Activated naive CD4-positive, alpha-beta T cell treated with anti-CD3 and anti-CD28 coated beads, Interleukin-2, amount 50 U/mL, for 24 hours (primary cell): Measurements from ENCODE around the gene OR9I1.

Experiments used
- H3K27ac Mint-ChIP-seq: one replicate; pipeline ENCODE4 v1.8.0; 2021; ENCODE audit warnings: mild to moderate bottlenecking, mixed read lengths
- H3K27me3 Mint-ChIP-seq: one replicate; pipeline ENCODE4 v1.8.0; 2021; ENCODE audit warnings: mixed read lengths
- H3K36me3 Mint-ChIP-seq: one replicate; pipeline ENCODE4 v1.8.0; 2021; ENCODE audit warnings: mixed read lengths
- H3K4me1 Mint-ChIP-seq: one replicate; pipeline ENCODE4 v1.8.0; 2021; ENCODE audit warnings: mixed read lengths
- H3K4me3 Mint-ChIP-seq: one replicate; pipeline ENCODE4 v1.8.0; 2021; ENCODE audit warnings: mild to moderate bottlenecking, mixed read lengths
- H3K9me3 Mint-ChIP-seq: one replicate; pipeline ENCODE4 v1.8.0; 2021; ENCODE audit warnings: mixed read lengths

The OR9I1 gene, protein sequence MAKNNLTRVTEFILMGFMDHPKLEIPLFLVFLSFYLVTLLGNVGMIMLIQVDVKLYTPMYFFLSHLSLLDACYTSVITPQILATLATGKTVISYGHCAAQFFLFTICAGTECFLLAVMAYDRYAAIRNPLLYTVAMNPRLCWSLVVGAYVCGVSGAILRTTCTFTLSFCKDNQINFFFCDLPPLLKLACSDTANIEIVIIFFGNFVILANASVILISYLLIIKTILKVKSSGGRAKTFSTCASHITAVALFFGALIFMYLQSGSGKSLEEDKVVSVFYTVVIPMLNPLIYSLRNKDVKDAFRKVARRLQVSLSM

GRCh38 chr11:58125469-58125868 is at the start of gene OR9I1:
OR9I1 (minus strand) TSS chr11:58125530; CDS start chr11:58119444, 6,086 bp downstream.
- Mint-ChIP-seq H3K36me3 (no peaks in the 10 kb centered on the region), H3K4me3 (no peak within 1 kb of the TSS), H3K27me3 (peaks cover 11% of the 10 kb centered on the region), H3K4me1 (no peaks in the 10 kb centered on the region), H3K9me3 (no peaks in the 10 kb centered on the region), H3K27ac (no peak within 1 kb of the TSS)

GRCh38 chr11:58165504-58166106 is 40.3 kb upstream of the OR9I1 start:
- Mint-ChIP-seq H3K9me3 (peaks cover 6% of the 10 kb centered on the region), H3K27me3 (peaks cover 3% of the 10 kb centered on the region), H3K4me1 (no peaks in the 10 kb centered on the region), H3K36me3 (no peaks in the 10 kb centered on the region), H3K27ac (no peak overlapping the region), H3K4me3 (no peak overlapping the region)

DNA sequence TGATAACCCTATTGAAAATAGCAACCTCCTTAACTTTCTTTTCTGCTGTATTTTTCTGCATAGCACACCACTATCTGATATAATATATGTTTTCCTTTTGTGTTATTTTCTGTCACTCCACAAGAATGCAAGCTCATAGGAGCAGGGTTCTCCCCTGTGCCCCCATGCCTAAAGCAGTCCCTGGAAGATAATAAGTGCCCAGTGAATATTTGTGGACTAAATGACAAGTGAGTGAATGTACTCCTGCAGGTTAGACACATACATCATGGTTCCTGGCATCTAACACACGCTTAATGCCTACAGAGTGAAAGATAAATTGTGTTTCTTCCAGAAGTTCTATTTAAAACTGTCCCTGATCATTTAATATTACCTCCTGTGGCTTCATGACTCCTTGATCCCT is 39.7 kb upstream of the OR9I1 start:
- no peak overlapping the region for H3K27ac Mint-ChIP-seq
- H3K9me3 Mint-ChIP-seq, result no peaks in the 10 kb centered on the region
- H3K36me3 Mint-ChIP-seq, result no peaks in the 10 kb centered on the region

DNA sequence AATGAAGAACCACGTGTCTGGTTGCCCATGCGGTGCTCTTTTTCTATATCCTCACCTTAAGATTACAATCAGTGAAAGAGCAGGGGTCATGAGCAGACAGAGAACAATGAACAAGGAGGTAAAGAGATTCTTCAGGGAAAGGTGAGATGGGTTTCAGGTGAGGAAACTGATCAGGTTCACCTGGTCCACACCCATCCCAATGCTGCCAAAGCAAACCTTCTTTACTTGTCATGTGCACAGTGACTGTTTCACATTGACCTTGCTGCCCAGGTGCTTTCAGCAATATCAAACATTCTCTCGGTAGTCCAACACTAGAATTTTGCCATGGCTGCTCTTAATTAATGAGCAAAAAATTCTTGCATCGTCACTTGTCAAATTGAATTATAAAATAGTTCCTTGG is 39.1 kb upstream of the OR9I1 start:
- Mint-ChIP-seq H3K27me3 (peaks cover 5% of the 10 kb centered on the region), H3K9me3 (peaks cover 3% of the 10 kb centered on the region), H3K4me3 (no peak overlapping the region), H3K4me1 (no peaks in the 10 kb centered on the region), H3K36me3 (no peaks in the 10 kb centered on the region), H3K27ac (no peak overlapping the region)

More for the DNA sequence above, 39.7 kb upstream of the OR9I1 start:
- Mint-ChIP-seq H3K4me3 (no peak overlapping the region), H3K27me3 (peaks cover 7% of the 10 kb centered on the region), H3K4me1 (no peaks in the 10 kb centered on the region)

GRCh38 chr11:58152781-58153180 is 27.5 kb upstream of the OR9I1 start:
- no peaks in the 10 kb centered on the region for H3K9me3 Mint-ChIP-seq
- H3K27ac Mint-ChIP-seq, result no peak overlapping the region
- no peak overlapping the region for H3K4me3 Mint-ChIP-seq
- peaks cover 14% of the 10 kb centered on the region for H3K27me3 Mint-ChIP-seq
- no peaks in the 10 kb centered on the region for H3K4me1 Mint-ChIP-seq
- no peaks in the 10 kb centered on the region for H3K36me3 Mint-ChIP-seq

- no peaks in the 10 kb centered on the region for H3K36me3 Mint-ChIP-seq
- H3K9me3 Mint-ChIP-seq, result no peaks in the 10 kb centered on the region
- no peak overlapping the region for H3K4me3 Mint-ChIP-seq
- no peaks in the 10 kb centered on the region for H3K4me1 Mint-ChIP-seq
- H3K27me3 Mint-ChIP-seq, result peaks cover 11% of the 10 kb centered on the region
- no peak overlapping the region for H3K27ac Mint-ChIP-seq
These were observed 17.4 kb upstream of the OR9I1 start for GRCh38 chr11:58142761-58143160.

GRCh38 chr11:58135171-58135570 is 9.8 kb upstream of the OR9I1 start:
- no peak overlapping the region for H3K27ac Mint-ChIP-seq
- H3K4me1 Mint-ChIP-seq, result no peaks in the 10 kb centered on the region
- no peaks in the 10 kb centered on the region for H3K9me3 Mint-ChIP-seq
- H3K36me3 Mint-ChIP-seq, result no peaks in the 10 kb centered on the region
- no peak overlapping the region for H3K4me3 Mint-ChIP-seq
- no peaks in the 10 kb centered on the region for H3K27me3 Mint-ChIP-seq

DNA sequence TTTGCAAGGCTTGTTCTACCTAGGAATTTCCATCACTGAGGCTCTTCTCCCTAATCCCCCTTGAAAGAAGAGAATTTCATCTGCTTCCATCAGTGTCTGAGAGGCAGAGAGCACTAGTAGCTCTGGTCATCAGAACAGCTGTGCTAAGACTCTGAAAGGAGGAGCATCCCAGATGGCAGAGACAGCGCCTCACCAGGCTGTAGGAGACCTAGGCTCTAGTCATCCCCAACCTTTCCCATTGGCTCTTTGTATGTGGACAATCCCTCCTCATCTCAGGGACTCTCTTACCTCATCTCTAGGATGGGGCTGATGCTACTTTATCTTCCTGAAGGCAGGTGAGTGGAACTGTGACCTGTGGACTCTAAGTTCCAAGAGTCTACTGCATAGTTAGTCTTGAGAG is 8.8 kb upstream of the OR9I1 start:
- no peak overlapping the region for H3K4me3 Mint-ChIP-seq
- H3K4me1 Mint-ChIP-seq, result no peaks in the 10 kb centered on the region
- H3K27me3 Mint-ChIP-seq, result no peaks in the 10 kb centered on the region
- H3K36me3 Mint-ChIP-seq, result no peaks in the 10 kb centered on the region
- H3K27ac Mint-ChIP-seq, result no peak overlapping the region
- H3K9me3 Mint-ChIP-seq, result no peaks in the 10 kb centered on the region

- no peak overlapping the region for H3K27ac Mint-ChIP-seq
These were observed 8.2 kb upstream of the OR9I1 start for GRCh38 chr11:58133309-58134076.

DNA sequence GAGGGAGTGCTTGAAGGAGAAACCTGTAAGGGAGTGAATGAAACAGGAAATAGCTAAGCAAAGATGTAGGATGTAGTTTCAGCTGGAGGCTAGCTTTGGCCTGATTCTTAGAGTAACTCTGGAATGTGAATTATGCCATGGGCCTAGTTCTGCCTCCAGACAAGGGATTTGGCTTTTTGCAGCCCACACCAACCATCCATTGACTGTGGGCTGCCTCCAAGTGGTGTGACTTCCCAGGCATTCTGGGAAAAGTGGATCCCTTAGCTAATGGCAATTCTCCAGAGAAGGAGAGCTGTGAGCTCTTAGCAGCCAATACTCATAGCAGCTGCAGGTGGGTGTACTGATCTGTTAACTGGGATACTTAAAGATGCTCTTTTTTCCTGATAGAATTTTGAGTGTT is 2.0 kb upstream of the OR9I1 start:
- Mint-ChIP-seq H3K4me3 (no peak overlapping the region), H3K4me1 (no peaks in the 10 kb centered on the region), H3K36me3 (no peaks in the 10 kb centered on the region), H3K27me3 (peaks cover 11% of the 10 kb centered on the region), H3K27ac (no peak overlapping the region), H3K9me3 (no peaks in the 10 kb centered on the region)

More at GRCh38 chr11:58133309-58134076, 8.2 kb upstream of the OR9I1 start:
- no peak overlapping the region for H3K4me3 Mint-ChIP-seq
- no peaks in the 10 kb centered on the region for H3K36me3 Mint-ChIP-seq
- no peaks in the 10 kb centered on the region for H3K9me3 Mint-ChIP-seq
- H3K4me1 Mint-ChIP-seq, result no peaks in the 10 kb centered on the region
- H3K27me3 Mint-ChIP-seq, result no peaks in the 10 kb centered on the region

DNA sequence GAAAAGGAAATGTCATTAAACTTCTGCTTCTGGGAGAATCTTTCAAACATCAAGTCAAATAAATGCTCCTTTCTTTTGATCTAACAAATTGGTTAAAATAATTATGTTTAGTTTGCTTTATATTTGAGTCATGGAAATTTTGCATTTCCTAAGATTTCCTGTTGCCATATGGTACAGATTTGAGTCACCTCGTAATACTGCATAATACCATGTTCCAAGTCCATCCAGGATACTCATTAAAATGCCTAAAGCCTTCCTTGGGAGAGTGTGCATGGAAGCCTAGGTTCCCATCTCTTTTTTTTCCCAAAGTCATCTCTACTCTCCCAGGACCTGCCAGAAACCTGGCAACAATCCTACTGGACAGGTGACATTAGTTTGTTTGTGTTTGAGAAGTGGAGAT is 4.2 kb downstream of the OR9I1 start:
- no peaks in the 10 kb centered on the region for H3K36me3 Mint-ChIP-seq
- H3K4me3 Mint-ChIP-seq, result no peak overlapping the region
- peaks cover 11% of the 10 kb centered on the region for H3K27me3 Mint-ChIP-seq
- no peaks in the 10 kb centered on the region for H3K9me3 Mint-ChIP-seq
- no peak overlapping the region for H3K27ac Mint-ChIP-seq
- no peaks in the 10 kb centered on the region for H3K4me1 Mint-ChIP-seq

DNA sequence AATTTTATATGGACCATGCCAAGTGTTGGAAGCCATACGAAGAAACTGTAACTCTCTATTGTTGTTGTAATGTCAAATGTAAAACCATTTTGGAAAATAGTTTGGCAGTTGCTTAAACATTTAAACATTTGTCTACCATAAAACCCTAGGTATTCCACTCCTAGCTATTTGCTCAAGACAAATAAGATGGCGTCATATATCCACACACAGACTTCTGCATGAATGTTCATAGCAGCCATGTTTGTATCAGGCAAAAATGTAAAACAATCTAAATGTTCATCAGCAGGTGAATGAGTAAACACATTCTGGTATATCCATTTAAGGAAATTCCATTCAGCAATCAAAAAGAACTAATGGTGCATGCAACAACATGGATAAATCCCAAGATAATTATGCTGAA is 27.9 kb downstream of the OR9I1 start:
- no peak overlapping the region for H3K27ac Mint-ChIP-seq
- H3K4me1 Mint-ChIP-seq, result no peaks in the 10 kb centered on the region
- peaks cover 14% of the 10 kb centered on the region for H3K27me3 Mint-ChIP-seq
- peaks cover 2% of the 10 kb centered on the region for H3K36me3 Mint-ChIP-seq
- H3K9me3 Mint-ChIP-seq, result peaks cover 11% of the 10 kb centered on the region
- no peak overlapping the region for H3K4me3 Mint-ChIP-seq

DNA sequence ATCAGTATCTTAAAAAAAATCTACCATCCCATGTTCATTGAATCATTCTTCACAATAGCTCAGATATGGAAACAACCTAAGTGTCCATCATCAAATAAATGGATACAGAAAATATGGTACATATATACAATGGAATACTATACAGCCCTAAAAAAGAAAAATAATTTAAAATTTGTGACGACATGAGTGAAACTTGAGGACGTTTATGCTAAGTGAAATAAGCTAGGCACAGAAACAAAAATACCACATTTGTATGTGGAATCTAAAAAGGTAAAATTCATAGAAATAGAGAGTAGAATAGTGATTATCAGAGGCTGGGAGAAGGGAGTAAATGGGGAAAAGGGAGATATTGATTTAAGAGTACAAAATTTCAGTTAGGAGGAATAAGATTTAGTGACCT is 38.8 kb downstream of the OR9I1 start:
- Mint-ChIP-seq H3K9me3 (no peaks in the 10 kb centered on the region), H3K36me3 (no peaks in the 10 kb centered on the region), H3K27ac (no peak overlapping the region), H3K27me3 (peaks cover 7% of the 10 kb centered on the region), H3K4me1 (no peaks in the 10 kb centered on the region), H3K4me3 (no peak overlapping the region)

GRCh38 chr11:58075781-58076180 is 49.5 kb downstream of the OR9I1 start:
- no peaks in the 10 kb centered on the region for H3K36me3 Mint-ChIP-seq
- H3K9me3 Mint-ChIP-seq, result no peaks in the 10 kb centered on the region
- no peaks in the 10 kb centered on the region for H3K4me1 Mint-ChIP-seq
- H3K27me3 Mint-ChIP-seq, result peaks cover 5% of the 10 kb centered on the region
- no peak overlapping the region for H3K27ac Mint-ChIP-seq
- H3K4me3 Mint-ChIP-seq, result no peak overlapping the region

- Mint-ChIP-seq H3K27ac (no peak overlapping the region), H3K4me3 (no peak overlapping the region), H3K9me3 (no peaks in the 10 kb centered on the region), H3K36me3 (no peaks in the 10 kb centered on the region), H3K4me1 (no peaks in the 10 kb centered on the region), H3K27me3 (peaks cover 3% of the 10 kb centered on the region)
These were observed 54.7 kb downstream of the OR9I1 start for GRCh38 chr11:58070585-58070984.

DNA sequence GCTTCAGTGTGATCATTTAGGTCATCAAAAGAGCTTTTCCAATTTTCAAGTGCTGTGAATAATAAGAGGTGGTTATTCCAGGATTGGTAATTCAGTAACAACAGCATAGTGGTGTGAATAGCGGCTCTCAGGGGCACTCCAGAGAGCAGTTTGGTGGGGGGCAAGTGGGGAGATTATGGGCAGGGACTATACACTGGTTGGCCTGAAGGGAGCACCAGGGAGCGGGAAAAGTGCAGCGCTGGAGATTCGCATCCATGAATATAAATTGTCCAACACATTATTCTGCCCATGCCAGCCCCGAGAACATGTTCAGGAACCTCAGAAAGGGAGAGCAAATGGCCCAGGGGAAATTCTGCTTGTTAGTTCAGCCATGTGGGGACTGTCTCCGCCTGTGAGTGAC is 56.7 kb downstream of the OR9I1 start:
- Mint-ChIP-seq H3K9me3 (no peaks in the 10 kb centered on the region), H3K4me3 (no peak overlapping the region), H3K27me3 (no peaks in the 10 kb centered on the region), H3K4me1 (no peaks in the 10 kb centered on the region), H3K27ac (no peak overlapping the region), H3K36me3 (no peaks in the 10 kb centered on the region)
